GM10266 (cell line): Measurements from ENCODE around the gene WNT6.
A peak's percentile ranks its signal among the peaks of the same experiment; 100 is the strongest.

Experiments used
- DNase-seq: peaks from one replicate; pipeline ENCODE4 v3.0.0; 2012; ENCODE audit errors: extremely low spot score
- TF ChIP-seq, protein P1 (sequence below): IDR thresholded peaks from 2 replicates; pipeline ENCODE4 v1.5.1; 2012; ENCODE audit warnings: mild to moderate bottlenecking, low read depth; ENCODE audit not compliant: control insufficient read depth, insufficient read depth; ENCODE audit errors: missing control alignments

Gene WNT6

DNA sequence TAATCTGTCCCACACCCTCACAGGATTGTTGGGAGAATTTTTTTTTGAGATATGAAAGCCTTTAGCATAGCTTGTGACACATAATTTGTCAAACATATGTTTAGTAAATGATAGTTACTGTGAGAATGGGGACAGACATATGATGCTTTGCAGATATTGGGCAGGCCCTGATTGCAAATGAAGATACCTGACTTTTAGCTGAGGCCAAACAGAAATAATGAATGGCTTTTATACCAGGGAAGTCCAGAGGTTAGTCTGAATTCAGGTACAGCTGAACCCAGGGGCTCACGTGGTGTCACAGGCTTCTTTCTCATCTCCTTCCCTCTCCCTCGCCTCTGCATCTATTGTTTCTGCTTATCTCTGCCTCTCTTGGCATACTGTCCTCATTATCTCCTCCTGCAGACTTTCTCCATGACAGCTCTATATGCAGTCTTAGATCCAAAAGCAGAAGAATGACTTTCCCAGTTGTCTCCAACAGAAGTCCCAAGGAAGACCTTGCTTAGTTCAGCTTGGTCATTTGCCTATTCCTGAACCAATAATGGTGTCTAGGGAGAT, 16.2 kb downstream of the WNT6 start:
- TF ChIP-seq, protein P1, sequence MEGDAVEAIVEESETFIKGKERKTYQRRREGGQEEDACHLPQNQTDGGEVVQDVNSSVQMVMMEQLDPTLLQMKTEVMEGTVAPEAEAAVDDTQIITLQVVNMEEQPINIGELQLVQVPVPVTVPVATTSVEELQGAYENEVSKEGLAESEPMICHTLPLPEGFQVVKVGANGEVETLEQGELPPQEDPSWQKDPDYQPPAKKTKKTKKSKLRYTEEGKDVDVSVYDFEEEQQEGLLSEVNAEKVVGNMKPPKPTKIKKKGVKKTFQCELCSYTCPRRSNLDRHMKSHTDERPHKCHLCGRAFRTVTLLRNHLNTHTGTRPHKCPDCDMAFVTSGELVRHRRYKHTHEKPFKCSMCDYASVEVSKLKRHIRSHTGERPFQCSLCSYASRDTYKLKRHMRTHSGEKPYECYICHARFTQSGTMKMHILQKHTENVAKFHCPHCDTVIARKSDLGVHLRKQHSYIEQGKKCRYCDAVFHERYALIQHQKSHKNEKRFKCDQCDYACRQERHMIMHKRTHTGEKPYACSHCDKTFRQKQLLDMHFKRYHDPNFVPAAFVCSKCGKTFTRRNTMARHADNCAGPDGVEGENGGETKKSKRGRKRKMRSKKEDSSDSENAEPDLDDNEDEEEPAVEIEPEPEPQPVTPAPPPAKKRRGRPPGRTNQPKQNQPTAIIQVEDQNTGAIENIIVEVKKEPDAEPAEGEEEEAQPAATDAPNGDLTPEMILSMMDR: no peak

DNA sequence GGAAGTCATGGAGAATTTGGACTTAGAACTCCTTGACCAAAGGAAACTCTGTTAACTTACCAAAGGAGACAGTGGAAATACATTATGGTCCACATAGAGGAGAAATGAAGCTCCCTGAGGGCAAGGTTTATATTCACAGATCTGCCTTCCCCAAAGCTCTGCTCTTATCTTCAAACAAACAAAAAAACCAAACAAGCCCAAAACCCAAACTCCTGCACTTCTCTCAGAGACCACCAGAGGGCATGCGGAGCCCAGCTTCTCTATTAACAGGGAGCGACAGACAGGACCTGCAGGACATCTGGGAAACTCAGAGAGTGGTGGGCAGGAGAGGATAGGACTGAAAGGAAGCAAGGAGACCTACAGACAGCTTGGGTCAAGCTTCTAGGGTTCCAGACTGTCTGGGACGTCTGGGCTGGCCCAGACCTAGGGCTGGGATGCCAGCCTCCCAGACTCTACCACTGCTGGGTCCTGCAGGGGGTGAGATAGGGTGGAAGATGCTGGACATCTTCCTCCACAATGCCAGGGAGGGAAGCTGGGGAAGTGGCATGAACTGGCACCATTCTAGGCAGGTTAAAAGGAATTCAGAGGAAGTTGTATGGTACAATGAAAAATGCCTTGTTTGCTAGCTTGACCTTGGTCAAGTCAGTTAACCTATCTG, 17.1 kb downstream of the WNT6 start:
- TF ChIP-seq, protein P1: peak; percentile 93
- peak; percentile 82 for DNase-seq

More for the DNA sequence above, 16.2 kb downstream of the WNT6 start:
- no peak for DNase-seq

- TF ChIP-seq, protein P1: no peak
- no peak for DNase-seq
These were observed 17.7 kb downstream of the WNT6 start for GRCh38 chr2:218877331-218877730.

- DNase-seq: no peak
- TF ChIP-seq, protein P1: no peak
These were observed 18.3 kb downstream of the WNT6 start for GRCh38 chr2:218877891-218878290.

GRCh38 chr2:218878486-218878885, 18.9 kb downstream of the WNT6 start:
- TF ChIP-seq, protein P1: no peak
- DNase-seq: no peak

DNA sequence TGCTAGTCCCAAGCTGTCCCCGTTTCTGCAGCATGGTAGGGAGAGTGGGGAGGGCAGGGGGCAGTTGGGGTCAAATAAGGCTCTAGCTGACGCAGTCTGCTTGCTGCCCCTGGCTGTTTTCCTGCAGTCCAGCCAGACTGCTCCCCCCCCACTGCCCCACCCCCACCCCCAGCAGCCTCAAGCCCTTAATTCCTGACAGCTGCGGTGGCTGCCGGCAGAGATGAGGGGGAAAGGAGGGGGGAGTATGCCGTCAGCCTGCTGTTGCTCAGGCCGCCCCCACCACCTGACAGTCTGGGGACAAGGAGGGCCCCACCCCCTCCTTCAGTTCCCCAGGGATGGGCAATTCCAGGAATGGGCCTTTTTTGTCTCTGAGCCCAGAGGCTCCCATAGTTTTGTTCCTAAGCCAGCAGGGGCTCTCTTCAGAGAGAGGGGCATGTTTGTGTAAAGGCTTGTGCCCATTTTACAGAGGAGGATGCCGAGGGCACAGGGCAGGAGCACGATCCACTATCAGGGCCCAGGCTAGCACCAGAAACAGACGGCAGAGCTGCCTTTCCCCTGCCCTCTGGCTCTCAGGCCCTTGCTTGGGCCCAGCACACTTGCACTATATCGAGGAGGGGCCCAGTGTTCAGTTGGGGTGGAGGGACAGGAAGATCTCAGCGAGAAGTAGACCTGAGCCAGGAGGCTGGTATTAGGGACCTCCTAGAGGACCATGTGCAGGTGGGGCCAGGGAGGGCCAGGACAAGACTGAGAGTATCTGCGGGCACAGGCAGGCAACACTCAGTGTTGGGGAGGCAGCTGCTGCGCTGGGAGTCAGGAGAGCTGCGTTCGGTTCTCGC, 19.5 kb downstream of the WNT6 start:
- DNase-seq: no peak
- TF ChIP-seq, protein P1: no peak

- TF ChIP-seq, protein P1: no peak
- no peak for DNase-seq
These were observed 20.1 kb downstream of the WNT6 start for GRCh38 chr2:218879776-218880101.
